Endometrial microvascular endothelial cells (primary cell): ENCODE data around the gene WWOX. TPM values are rescaled to one million over a fixed set of nuclear protein-coding genes. Genes with fewer than 3 reads are reported as not detected.

Experiments used
- in situ Hi-C: cut with HindIII; loops from 2 replicates; pipeline ENCODE4 v1.10.0; 2017; ENCODE audit warnings: low sequenced_read_pairs, low pct_unique_long_range_greater_than_20kb; ENCODE audit errors: inconsistent ontology term
- total RNA-seq: library from RNA; depleted of rRNA; stranded (reverse); fragments of >200 nt; gene quantifications from one replicate; pipeline ENCODE4 v1.2.3, GENCODE V29; 2015; ENCODE audit errors: inconsistent ontology term

The WWOX gene
- total RNA-seq, 1 donor from 2014 or later, result 6.4 TPM

DNA sequence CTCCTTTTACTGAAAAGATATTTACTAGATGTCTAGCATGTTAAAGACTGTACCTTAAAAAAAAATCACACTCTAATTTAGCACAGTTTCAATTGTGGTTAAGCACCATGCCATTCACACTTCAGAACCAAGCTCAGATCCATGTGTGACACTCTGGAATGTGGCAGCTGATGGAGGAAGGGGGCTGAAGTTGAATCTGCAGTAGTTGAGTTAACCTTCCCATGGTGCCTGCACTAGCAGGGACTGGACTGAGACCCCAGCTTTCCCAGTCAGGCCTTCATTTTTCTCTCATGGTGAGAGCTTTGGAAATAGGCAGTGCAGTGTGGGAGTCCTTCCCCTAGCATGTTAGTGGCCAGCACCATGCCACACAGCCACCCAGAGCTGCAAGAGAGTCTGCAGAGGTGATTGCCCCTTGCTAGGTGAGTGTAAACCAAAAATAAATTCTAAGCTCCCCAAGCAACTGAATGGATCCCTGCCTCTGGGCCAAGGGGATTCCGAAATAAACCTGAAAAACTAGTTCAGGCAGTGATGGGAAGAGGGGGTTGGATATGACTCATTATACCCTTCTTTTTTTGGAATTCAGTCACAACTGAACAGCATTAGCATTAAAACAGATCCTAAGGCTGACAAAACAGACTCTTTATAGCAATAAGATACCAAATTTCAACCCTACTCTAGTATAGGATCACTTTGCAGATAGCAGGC lies 208.5 kb downstream of the WWOX start:
- in situ Hi-C loops, result no loop called here

DNA sequence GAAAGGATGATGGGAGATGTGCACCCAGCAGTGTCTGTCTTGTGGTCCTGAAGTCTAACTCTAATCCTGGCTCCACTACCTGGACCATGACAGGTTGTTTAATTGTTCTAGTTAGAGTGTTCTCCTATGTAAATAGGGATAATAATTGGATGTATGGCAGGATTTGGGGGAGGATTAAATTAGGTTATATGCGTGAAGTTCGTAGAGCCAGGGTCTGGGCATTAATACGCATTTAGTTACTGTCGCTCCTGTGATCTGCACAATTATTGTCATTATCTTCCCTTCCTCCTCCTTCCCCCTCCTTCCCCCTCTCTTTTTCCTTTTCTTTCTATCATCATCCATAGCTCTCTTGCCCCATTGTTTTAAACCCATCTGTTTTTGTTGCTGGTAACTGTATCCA lies 210.3 kb downstream of the WWOX start:
- in situ Hi-C loops, result no loop called here

- in situ Hi-C loops, result no loop called here
Measured at GRCh38 chr16:78310196-78310595, 210.7 kb downstream of the WWOX start.

- in situ Hi-C loops, result no loop called here
Measured at GRCh38 chr16:78310990-78311561, 211.6 kb downstream of the WWOX start.

- in situ Hi-C loops, result no loop called here
Measured at GRCh38 chr16:78311831-78312230, 212.4 kb downstream of the WWOX start.

GRCh38 chr16:78317564-78318240 lies 218.2 kb downstream of the WWOX start:
- in situ Hi-C loops, result no loop called here

- in situ Hi-C loops, result no loop called here
Measured at GRCh38 chr16:78321620-78322360, 222.3 kb downstream of the WWOX start.

- in situ Hi-C loops, result no loop called here
Measured at GRCh38 chr16:78323315-78323714, 223.9 kb downstream of the WWOX start.

- in situ Hi-C loops, result no loop called here
Measured at GRCh38 chr16:78324649-78325285, 225.3 kb downstream of the WWOX start.

GRCh38 chr16:78325468-78326352 lies 226.3 kb downstream of the WWOX start:
- in situ Hi-C loops, result no loop called here

DNA sequence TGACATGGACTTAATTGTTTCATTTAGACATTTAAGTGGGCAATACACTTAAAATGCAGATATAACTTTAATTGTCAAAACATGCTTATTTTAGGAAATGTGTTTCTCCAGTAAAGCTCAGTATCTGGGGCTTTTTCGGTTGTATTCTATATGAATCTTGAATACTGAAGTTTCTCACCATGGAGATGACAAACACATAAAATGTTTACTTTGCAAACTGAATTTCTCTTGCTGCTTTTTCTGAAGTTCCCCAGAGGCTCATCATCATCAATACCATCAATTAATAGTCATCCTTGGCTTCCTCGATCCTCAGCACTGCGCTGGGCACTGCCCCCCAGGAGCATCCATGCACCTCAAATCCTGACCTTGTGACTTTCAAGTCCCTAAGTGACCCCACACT lies 227.3 kb downstream of the WWOX start:
- in situ Hi-C loops, result no loop called here

DNA sequence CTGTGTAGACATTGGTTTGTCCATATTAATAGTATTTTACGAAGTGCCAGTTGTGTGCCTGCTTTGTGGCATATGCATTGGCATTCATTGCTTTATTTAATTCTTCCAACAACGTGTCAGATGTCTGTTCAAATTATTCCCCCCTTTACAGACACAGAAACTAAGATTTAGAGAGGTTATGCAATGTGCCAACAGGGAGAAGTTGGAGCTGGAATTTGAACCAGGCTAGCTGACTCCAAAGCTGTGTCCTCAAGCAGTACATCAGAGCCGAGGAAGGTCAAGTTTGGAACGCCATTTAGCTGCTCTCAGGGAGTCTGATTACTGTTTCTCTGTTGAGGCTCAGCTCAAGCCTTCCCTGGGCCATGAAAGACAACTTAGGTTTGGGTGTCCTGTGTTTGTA lies 232.3 kb downstream of the WWOX start:
- in situ Hi-C loops, result no loop called here

- in situ Hi-C loops, result no loop called here
Measured at GRCh38 chr16:78333808-78334207, 234.4 kb downstream of the WWOX start.

DNA sequence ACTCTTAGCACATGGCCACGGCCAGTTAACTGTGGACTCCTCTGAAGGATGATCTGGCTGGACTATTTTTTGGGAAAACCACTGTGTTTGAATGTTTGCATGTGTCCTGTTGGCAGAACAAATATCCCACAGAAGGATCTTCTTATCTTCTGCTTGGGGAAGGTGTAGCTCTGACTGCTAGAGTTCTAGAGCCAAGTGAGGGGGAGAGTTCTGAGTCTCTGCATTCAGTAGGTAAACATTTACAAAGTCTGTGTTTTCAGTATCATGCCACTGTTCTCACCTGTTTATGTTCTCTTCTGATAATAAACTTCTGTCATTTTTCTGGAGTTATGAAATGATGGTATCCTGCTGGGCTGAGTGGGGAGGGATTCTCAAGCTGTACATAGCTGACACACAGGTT lies 241.1 kb downstream of the WWOX start:
- in situ Hi-C loops, result no loop called here

GRCh38 chr16:78348068-78348467 lies 248.6 kb downstream of the WWOX start:
- in situ Hi-C loops, result no loop called here

DNA sequence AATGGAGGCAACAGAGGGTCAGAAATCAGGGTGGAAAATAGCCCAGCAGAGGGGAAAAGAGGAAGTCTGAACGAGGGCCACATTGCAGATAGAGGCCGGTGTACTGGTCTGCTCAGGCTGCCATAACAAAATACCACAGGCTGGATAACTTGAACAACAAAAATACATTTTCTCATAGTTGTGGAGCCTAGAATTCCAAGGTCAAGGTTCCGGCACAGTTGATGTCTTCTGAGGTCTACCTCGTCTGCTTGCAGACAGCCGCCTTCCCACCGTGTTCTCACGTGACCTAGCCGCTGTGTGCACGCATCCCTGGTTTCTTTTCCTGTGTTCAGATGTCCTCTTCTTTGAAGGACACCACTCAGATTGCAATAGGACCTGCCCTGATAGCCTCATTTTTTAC lies 249.4 kb downstream of the WWOX start:
- in situ Hi-C loops, result no loop called here

DNA sequence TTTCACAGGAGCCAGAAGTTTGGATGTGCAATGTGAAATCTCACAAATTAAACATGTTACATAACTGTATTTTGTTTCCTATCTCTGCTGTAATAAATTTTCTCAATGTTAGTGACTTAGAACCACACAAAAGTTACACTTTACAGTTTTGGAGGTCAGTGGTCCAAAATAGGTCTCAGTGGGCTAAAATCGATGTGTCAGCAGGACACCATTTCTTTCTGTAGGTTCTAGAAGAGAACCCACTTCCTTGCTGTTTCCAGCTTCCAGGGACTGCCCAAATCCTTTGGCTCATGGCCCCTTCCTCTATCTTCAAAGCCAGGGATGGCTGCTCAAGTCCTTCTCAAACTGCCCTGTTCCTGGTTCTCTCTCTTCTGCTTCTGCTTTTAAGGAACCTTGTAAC lies 252.7 kb downstream of the WWOX start:
- in situ Hi-C loops, result no loop called here

- in situ Hi-C loops, result no loop called here
Measured at GRCh38 chr16:78353640-78354275, 254.3 kb downstream of the WWOX start.
